Anterior cingulate cortex (tissue), 58 donors: ENCODE results near the gene MAP4K1.
"Not testable (repeated sequence)": the region's sequence is repeated elsewhere in the genome, so short reads cannot be mapped to it uniquely, and the experiment has no call there.

Experiments
- DNase-seq, 58 donors: peaks; one replicate each; lab custom pipeline; 2025; lab: John Stamatoyannopoulos, UW

The MAP4K1 gene

DNA sequence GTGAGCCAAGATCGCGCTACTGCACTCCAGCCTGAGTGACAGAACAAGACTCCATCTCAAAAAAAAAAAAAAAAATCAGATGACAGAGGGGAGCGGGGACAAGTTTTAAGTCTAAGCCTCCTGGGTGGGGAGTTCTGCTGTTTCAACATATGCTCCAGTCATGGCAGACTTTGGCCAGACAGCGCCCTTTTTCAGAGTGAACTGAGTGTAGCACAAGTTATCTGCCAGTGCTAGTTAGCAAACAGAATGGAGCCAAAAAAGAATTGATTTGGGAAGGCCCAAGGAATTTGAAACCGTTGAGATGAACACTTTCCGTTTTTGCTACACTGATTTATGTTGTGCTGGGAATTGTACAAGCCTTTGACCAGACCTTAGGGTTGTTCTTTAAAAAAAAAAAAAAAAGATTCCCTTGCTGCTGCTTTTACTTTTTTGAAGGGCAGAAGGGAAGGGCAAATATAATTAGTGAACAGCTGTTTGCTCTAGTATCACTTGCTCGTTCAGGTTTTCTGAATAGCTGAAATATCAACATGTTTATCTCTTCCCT lies 35.3 kb upstream of the MAP4K1 start:
- DNase-seq = no peak

- no peak for DNase-seq
Observed at GRCh38 chr19:38650911-38651584, 33.3 kb upstream of the MAP4K1 start.

- no peak for DNase-seq
Observed at GRCh38 chr19:38650172-38650775, 32.5 kb upstream of the MAP4K1 start.

GRCh38 chr19:38649305-38650171 lies 31.8 kb upstream of the MAP4K1 start:
- DNase-seq = peak in 1 of 58 donors; percentile 16

DNA sequence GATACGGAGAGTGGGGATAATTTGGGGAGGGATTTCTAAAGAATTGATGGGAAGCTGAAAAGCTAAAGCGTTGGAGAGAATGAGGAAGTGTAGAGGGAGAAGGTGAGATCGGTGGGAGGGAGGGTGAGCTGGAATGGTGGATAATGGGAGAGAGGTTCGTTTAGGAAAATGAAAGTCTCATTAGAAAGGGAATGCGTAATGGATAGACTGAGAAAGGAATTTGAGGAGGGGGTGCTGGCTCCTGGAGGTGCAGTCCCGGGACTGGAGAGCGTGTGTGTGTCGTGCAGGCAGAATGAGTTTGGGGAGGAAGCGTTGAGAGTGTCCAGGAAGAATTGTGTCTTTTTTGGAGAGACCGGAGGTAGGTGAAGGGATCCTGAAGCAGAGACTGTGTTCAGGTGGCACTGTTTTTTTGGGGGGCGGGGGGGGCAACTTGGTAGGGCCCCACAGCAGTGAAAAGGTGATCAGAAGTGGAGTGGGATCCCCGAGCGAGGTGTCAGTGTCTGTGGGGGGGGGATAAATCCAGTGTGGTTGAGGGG lies 31.1 kb upstream of the MAP4K1 start:
- DNase-seq = no peak

DNA sequence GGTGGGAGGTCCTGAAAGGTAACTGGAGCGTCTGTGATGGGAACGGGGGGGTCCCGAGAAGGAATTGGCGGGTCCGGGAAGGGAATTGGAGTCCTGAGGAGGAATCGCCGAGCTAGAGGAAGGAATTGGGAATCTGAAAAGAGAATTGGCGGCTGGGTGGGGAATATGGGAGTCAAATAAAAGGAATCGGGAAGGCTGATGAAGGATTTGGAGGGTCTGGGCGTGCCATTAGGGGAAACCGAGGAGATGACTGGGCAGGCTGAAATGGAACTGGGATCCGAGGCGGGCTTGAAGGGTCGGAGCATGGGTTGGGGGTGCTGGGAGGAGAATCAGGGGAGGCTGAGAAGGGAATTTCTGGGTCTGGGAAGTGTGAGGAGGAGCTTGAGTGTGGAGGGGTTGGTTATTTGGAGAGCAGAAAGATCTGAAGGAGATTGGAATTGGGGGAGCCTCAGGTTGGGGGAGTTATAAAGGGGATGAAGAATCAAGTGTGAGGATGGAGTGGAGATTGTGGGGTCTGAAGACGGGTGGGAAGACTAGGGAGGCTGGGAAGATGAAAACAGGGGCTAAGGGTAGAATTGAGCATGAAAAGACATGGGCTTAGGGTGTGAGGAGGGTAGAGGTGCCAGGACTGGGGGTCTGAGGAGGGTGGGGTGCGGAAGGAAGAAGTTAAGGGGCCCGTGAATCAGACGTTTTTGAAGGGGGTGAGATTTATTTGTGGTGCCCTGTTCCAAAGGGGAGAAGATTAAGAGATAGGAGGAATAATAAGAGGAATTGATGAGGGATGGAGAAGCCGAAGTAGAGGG lies 30.4 kb upstream of the MAP4K1 start:
- peak in 2 of 58 donors; percentile 55 to 58 for DNase-seq

GRCh38 chr19:38647368-38647965 lies 29.7 kb upstream of the MAP4K1 start, which contains the start of gene ACTN4:
Gene ACTN4 (plus strand): TSS chr19:38647649. CDS start chr19:38647746, 97 bp downstream.
- peak; percentile 82 to 100 (median 97) for DNase-seq

DNA sequence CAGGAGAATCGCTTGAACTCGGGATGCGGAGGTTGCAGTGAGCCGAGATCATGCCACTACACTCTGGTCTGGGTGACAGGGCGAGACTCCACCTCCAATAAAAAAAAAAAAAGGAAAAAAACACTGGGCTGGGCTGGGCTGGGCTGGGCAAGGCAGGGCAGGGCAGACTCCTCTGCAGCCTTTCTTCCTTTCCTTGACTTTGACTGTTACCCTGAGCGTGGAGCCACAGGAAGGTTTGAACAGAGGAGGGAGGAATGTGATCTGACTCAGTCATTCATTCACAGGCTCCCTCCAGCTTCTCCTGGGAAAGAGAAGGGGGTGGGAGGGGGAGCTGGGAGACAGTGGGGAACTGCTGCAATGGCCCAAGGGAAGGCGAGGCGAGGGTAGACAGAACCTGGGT lies 27.0 kb upstream of the MAP4K1 start:
- no peak for DNase-seq

DNA sequence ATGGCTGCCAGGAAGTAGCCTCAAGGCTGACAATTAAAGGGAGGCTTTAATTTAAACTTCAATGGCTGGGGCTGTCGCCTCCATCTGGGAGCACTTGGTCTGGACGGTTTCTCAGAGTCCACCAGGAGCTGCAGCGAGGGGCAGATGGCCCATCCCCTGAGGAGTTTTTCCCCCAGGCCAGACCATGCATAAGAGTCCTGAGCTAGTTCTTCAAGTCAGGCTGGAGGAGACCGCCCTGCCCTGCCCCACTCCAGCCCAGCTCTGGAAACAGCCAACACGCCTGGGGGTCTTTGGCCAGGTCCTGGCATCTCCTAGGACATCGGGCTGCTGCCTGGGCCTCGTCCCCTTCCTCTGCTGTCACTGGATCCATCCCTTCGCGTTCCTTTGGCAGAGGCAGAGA lies 24.4 kb upstream of the MAP4K1 start:
- DNase-seq = no peak

DNA sequence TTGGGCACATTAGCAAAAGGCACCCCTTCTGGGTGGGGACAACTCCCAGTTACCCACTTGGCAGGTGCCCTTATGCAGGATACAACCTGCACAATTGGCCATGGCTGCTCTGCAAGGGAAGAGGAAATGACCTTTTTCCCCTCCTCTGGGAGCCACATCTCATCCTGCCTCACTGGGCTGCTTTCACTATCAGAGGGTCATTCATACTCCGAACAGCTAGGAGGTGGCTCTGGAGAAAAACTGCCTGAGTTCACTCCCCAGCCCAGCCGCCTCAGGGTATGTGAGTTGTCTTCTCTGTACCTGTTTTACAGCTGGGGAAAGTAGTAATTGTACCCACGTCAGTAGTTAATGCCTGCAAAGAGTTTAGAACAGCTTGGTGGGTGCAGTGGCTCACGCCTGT lies 22.6 kb upstream of the MAP4K1 start:
- no peak for DNase-seq

- no peak for DNase-seq
Observed at GRCh38 chr19:38639679-38640078, 21.9 kb upstream of the MAP4K1 start.

- no peak for DNase-seq
Observed at GRCh38 chr19:38638461-38638860, 20.7 kb upstream of the MAP4K1 start.

GRCh38 chr19:38635483-38636399 lies 18.0 kb upstream of the MAP4K1 start:
- DNase-seq = peak in 3 of 58 donors; percentile 19 to 52 (median 20)

DNA sequence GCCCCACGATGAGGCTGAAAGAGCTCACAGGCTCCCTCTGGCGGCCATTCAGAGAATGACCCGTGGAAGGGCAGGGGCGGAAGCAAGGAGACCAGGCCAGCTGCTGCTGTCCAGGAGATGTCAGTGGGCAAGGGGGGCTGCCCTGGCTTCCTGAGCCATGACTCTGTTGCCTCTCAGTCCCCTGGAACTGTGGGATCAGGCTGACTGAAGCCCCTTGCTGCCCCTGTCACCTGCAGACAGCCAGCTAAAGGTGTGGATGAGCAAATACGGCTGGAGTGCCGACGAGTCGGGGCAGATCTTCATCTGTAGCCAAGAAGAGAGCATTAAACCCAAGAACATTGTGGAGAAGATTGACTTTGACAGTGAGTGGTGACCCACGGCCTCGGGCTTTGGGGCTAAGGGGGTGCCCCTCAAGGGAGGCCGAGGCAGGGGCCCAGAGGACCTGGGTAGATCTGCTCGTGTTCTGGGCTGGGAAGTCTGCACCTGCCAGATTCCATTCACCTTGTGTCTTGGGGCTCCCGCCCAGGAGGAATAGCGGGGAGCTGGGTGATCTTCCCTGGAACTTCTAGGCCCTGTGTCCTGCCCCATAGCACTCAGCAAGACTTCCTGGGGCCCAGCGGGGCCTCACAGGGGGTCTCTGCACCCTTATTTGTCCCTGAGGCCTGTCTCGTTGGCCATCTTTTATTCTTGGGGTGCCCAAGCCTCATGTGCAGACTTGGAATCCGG lies 17.2 kb upstream of the MAP4K1 start:
- peak in 53 of 58 donors; percentile 1 to 81 (median 41) for DNase-seq

DNA sequence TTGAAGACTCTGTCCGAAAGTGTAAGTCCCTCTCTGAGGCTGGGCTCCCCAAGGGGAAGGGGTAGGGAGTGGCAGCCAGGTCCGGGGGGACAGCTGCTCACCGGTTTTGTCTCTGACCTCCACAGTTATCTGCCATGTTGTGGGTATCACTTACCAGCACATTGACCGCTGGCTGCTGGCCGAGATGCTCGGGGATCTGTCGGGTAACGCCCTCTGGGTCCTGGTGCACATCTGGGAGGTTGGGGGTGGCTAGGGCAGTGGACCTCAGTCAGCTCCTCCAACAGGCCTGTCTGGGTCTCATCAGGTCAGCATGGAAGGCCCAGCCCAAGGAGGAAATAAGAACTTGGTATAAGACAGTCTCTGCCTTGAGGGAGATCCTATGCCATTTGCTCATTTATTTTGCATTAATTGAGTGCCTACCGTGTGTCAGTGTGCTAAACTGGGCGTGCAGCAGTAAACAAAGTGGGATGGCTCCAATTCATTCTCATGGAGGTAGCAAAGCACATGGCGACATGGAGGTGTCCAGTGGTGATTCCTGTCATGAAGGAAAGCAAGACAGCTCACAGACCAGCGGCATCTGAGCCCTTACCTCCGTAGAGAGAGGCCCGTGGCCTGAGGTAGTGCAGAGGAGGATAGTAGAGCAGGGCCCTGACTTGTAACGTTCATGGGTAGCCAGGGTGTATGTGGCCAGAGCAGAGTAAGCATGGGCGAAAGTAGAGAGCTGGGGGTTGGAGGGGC lies 14.9 kb upstream of the MAP4K1 start:
- DNase-seq = no peak

DNA sequence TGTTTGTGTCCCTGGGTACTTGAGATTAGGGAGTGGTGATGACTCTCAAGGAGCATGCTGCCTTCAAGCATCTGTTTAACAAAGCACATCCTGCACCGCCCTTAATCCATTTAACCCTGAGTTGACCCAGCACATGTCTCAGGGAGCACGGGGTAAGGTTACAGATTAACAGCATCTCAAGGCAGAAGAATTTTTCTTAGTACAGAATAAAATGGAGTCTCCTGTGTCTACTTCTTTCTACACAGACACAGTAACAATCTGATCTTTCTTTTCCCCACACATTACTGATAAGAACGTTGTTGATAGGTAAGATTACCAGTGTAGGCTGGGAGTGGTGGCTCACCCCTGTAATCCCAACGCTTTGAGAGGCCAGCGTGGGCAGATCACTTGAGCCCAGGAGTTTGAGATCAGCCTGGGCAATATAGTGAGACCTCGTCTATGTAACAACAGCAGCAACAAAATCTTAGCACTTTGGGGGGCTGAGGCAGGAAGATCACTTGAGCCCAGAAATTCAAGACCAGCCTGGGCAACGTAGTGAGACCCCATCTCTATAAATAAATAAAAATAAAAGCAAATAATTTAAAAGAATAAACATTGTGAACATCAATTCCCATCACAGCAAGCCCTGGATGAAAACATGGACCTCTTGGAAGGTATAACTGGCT lies 14.2 kb upstream of the MAP4K1 start:
- not testable (repeated sequence) for DNase-seq
